ENCODE measurements around the gene INVS. TPM values are rescaled to one million over a fixed set of nuclear protein-coding genes. Genes with fewer than 3 reads are reported as not detected.

INVS gene
- total RNA-seq, 1 experiment from 2014 or later = 15.6 TPM

DNA sequence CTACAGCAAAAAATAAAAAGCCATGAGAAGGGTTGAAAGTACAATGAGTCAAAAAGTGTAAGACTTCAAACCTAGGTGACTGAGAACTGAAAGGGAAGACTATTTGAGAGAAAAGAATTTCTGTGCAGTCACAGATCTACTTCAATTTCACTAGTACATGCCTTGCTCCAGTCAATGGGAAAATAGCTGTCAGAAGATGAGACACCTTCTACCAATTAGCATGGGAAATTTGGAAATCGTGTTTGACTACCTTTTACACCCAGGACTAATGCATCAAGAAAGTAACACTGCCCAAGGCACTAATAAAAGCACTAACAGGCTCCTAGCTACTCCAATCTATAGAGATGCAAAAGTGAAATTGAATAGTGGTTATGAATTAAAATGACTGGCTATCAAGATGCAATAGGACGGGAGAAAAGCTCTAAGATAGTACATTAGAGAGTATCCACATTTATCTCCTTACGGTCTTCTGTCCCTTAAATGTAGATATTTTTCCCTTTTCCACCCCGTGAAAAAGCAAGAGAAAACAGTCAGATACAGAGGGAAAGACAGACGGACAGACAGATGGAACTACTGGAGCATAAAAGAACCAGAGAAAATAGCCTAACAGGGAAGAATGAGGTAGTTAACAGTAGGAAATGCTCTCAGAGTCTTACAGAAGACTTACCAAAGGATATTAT, 15.5 kb upstream of the INVS start:
- TF ChIP-seq, protein P1, sequence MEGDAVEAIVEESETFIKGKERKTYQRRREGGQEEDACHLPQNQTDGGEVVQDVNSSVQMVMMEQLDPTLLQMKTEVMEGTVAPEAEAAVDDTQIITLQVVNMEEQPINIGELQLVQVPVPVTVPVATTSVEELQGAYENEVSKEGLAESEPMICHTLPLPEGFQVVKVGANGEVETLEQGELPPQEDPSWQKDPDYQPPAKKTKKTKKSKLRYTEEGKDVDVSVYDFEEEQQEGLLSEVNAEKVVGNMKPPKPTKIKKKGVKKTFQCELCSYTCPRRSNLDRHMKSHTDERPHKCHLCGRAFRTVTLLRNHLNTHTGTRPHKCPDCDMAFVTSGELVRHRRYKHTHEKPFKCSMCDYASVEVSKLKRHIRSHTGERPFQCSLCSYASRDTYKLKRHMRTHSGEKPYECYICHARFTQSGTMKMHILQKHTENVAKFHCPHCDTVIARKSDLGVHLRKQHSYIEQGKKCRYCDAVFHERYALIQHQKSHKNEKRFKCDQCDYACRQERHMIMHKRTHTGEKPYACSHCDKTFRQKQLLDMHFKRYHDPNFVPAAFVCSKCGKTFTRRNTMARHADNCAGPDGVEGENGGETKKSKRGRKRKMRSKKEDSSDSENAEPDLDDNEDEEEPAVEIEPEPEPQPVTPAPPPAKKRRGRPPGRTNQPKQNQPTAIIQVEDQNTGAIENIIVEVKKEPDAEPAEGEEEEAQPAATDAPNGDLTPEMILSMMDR (IDR thresholded peaks at IDR 0.05; ENCODE audit: insufficient read depth in 1 of 2, low read depth in 1 of 2, low read length in 1 of 2, severe bottlenecking in 1 of 2, unreplicated experiment in 1 of 2) = no peak
- no peak overlapping the region for H3K4me3 Mint-ChIP-seq (ENCODE audit: unreplicated experiment)
- H3K36me3 Mint-ChIP-seq (ENCODE audit: insufficient read depth, unreplicated experiment) = peaks cover 6% of the 10 kb centered on the region
- no peaks in the 10 kb centered on the region for H3K36me3 ChIP-seq (ENCODE audit: control insufficient read depth, insufficient read depth, low read length)
- H3K27me3 ChIP-seq (replicated peaks; ENCODE audit: control insufficient read depth, insufficient read depth, low read length) = no peaks in the 10 kb centered on the region
- no peaks in the 10 kb centered on the region for H3K9me3 Mint-ChIP-seq (ENCODE audit: unreplicated experiment)
- no peak for DNase-seq
- H3K4me1 Mint-ChIP-seq (ENCODE audit: low read depth, unreplicated experiment) = no peaks in the 10 kb centered on the region
- ChIA-PET CTCF (no interaction called here), POLR2A (no interaction called here)
- intact Hi-C loops (cut with micrococcal nuclease; ENCODE audit: unreplicated experiment) = no loop called here
- no peaks in the 10 kb centered on the region for H3K9me3 ChIP-seq
- H3K27ac Mint-ChIP-seq (ENCODE audit: unreplicated experiment) = no peak overlapping the region
- no peaks in the 10 kb centered on the region for H3K4me1 ChIP-seq
- no peaks in the 10 kb centered on the region for H3K27me3 Mint-ChIP-seq (ENCODE audit: insufficient read depth, unreplicated experiment)
- H3K4me3 ChIP-seq (ENCODE audit: low read depth, low read length) = no peak overlapping the region
- BruUV-seq (replicated peaks) = no TSS peak

DNA sequence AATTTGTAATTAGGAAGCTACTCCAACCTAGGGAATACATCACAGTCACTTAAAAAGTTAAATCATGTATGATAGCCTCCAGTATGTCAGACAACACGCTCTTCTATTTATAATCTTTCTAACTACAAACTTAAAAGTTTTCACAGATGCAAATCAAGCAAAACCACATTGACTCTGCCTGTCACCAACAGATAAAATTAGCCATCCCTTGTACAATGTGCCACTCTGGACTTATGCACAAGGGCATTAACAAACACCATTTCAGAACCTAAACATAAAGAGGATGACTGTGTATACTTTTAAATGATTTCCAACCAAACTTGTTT, 15.0 kb upstream of the INVS start:
- no peaks in the 10 kb centered on the region for H3K9me3 ChIP-seq
- H3K4me1 Mint-ChIP-seq (ENCODE audit: low read depth, unreplicated experiment) = no peaks in the 10 kb centered on the region
- TF ChIP-seq, protein P1 (IDR thresholded peaks at IDR 0.05; ENCODE audit: insufficient read depth in 1 of 2, low read depth in 1 of 2, low read length in 1 of 2, severe bottlenecking in 1 of 2, unreplicated experiment in 1 of 2) = no peak
- no peaks in the 10 kb centered on the region for H3K9me3 Mint-ChIP-seq (ENCODE audit: unreplicated experiment)
- intact Hi-C loops (cut with micrococcal nuclease; ENCODE audit: unreplicated experiment) = no loop called here
- H3K27me3 Mint-ChIP-seq (ENCODE audit: insufficient read depth, unreplicated experiment) = no peaks in the 10 kb centered on the region
- no peak for DNase-seq
- no peaks in the 10 kb centered on the region for H3K27me3 ChIP-seq (replicated peaks; ENCODE audit: control insufficient read depth, insufficient read depth, low read length)
- CTCF ChIA-PET = no interaction called here
- H3K27ac Mint-ChIP-seq (ENCODE audit: unreplicated experiment) = no peak overlapping the region
- POLR2A ChIA-PET = no interaction called here
- H3K4me3 Mint-ChIP-seq (ENCODE audit: unreplicated experiment) = no peak overlapping the region
- H3K4me3 ChIP-seq (ENCODE audit: low read depth, low read length) = no peak overlapping the region
- no peaks in the 10 kb centered on the region for H3K36me3 ChIP-seq (ENCODE audit: control insufficient read depth, insufficient read depth, low read length)
- no TSS peak for BruUV-seq (replicated peaks)
- no peaks in the 10 kb centered on the region for H3K4me1 ChIP-seq
- peaks cover 6% of the 10 kb centered on the region for H3K36me3 Mint-ChIP-seq (ENCODE audit: insufficient read depth, unreplicated experiment)

DNA sequence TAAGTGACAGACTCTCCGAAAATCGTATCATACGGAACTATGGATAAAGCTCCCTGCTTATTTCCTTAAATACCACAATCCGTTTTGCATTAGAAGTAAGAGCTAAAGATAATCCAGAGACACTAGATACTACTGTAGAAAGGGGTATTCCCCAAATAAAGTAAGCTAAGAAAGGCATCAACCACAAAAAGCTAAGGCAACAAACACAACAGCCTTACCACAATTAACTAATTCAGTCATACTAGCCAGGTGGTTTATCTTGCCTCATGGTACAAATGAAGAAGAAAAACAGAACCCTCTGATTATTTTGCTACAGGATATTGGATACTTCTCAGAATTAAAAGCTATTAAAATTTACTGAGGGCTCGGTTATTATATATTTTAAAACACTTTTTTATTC, 14.3 kb upstream of the INVS start:
- intact Hi-C loops (cut with micrococcal nuclease; ENCODE audit: unreplicated experiment) = no loop called here
- H3K36me3 ChIP-seq (ENCODE audit: control insufficient read depth, insufficient read depth, low read length) = no peaks in the 10 kb centered on the region
- peaks cover 6% of the 10 kb centered on the region for H3K36me3 Mint-ChIP-seq (ENCODE audit: insufficient read depth, unreplicated experiment)
- no peak overlapping the region for H3K4me3 ChIP-seq (ENCODE audit: low read depth, low read length)
- no peaks in the 10 kb centered on the region for H3K9me3 Mint-ChIP-seq (ENCODE audit: unreplicated experiment)
- no peaks in the 10 kb centered on the region for H3K4me1 Mint-ChIP-seq (ENCODE audit: low read depth, unreplicated experiment)
- H3K27me3 ChIP-seq (replicated peaks; ENCODE audit: control insufficient read depth, insufficient read depth, low read length) = no peaks in the 10 kb centered on the region
- H3K4me1 ChIP-seq = 0 out of 2 replicates have a peak, but pooled peaks cover 1% of the 10 kb centered on the region
- ChIA-PET CTCF (interaction anchor here (0.6 kb wide), 1 partner anchor 48 kb away, joined by 5 read pairs; no protein-coding TSS in a partner anchor), POLR2A (no interaction called here)
- H3K27me3 Mint-ChIP-seq (ENCODE audit: insufficient read depth, unreplicated experiment) = no peaks in the 10 kb centered on the region
- TF ChIP-seq, protein P1 (IDR thresholded peaks at IDR 0.05; ENCODE audit: insufficient read depth in 1 of 2, low read depth in 1 of 2, low read length in 1 of 2, severe bottlenecking in 1 of 2, unreplicated experiment in 1 of 2) = no peak
- no TSS peak for BruUV-seq (replicated peaks)
- no peak overlapping the region for H3K4me3 Mint-ChIP-seq (ENCODE audit: unreplicated experiment)
- DNase-seq = no peak
- no peak overlapping the region for H3K27ac Mint-ChIP-seq (ENCODE audit: unreplicated experiment)
- no peaks in the 10 kb centered on the region for H3K9me3 ChIP-seq

Data from Caco-2 (cell line).